A549 (cell line): ENCODE results near the gene UVRAG. TPM values are rescaled to one million over a fixed set of nuclear protein-coding genes. Genes with fewer than 3 reads are reported as not detected.

Source experiments
- ATAC-seq, 2 experiments: fragments of 200-7000 bp in 1 of 2; fragments of >200 bp in 1 of 2; cut with Nextera tagmentation in 1 of 2; cut with Tn5 transposase in 1 of 2; 3 replicates each; pipeline versions ENCODE4 v1.8.0 to v1.9.1; 2018 to 2020; ENCODE audit warnings: mild to moderate bottlenecking in 1 of 2, moderate library complexity in 1 of 2
- CTCF ChIA-PET: fragments of 300-600 bp; sonication (Branson Sonifier 250); formaldehyde crosslinking; extraction: SDS; loops from one replicate; lab custom pipeline; 2021; ENCODE audit warnings: antibody characterized with exemption, inconsistent platforms; lab: Yijun Ruan, JAX
- POLR2A ChIA-PET: fragments of 350-600 bp; formaldehyde crosslinking; extraction: SDS; loops from one replicate; lab custom pipeline; 2021; ENCODE audit warnings: antibody characterized with exemption, inconsistent platforms; lab: Yijun Ruan, JAX
- DNase-seq, 2 experiments: peaks; one replicate each; pipeline versions ENCODE4 v3.0.0 to v3.0.0-alpha.2; 2011 to 2016; ENCODE audit warnings: low read depth in 1 of 2, low spot score in 1 of 2
- FAIRE-seq: peaks from 2 replicates; lab custom pipeline; 2011; peaks lifted over from hg19 to GRCh38; lab: Jason Lieb, UNC
- H3K27ac ChIP-seq, 2 experiments: fragments of >200 bp; sonication (Bioruptor Twin); formaldehyde crosslinking; 3 replicates each; pipeline ENCODE4 v1.5.1; 2016 to 2017
- H3K4me1 ChIP-seq: fragments of >200 bp; sonication (Bioruptor Twin); formaldehyde crosslinking; 3 replicates; pipeline ENCODE4 v1.6.1; 2016
- H3K4me2 ChIP-seq: fragments of >200 bp; sonication (Bioruptor Twin); formaldehyde crosslinking; 3 replicates; pipeline ENCODE4 v1.6.1; 2016
- H3K4me3 ChIP-seq: fragments of >200 bp; sonication (Bioruptor Twin); formaldehyde crosslinking; 3 replicates; pipeline ENCODE4 v1.5.1; 2016
- H3K9me3 ChIP-seq: fragments of >200 bp; sonication (Bioruptor Twin); formaldehyde crosslinking; 3 replicates; pipeline ENCODE4 v1.6.1; 2016
- BHLHE40 ChIP-seq: IDR thresholded peaks from 2 replicates; pipeline ENCODE4 v1.6.1; 2012; ENCODE audit warnings: low read depth, low read length, inconsistent platforms
- CBX2 ChIP-seq: fragments of 200-600 bp; sonication (generic); IDR thresholded peaks from 2 replicates; pipeline ENCODE4 v1.6.1; 2016; ENCODE audit warnings: low read depth, mild to moderate bottlenecking, borderline replicate concordance
- CBX8 ChIP-seq: fragments of 200-600 bp; sonication (generic); IDR thresholded peaks from 2 replicates; pipeline ENCODE4 v1.6.1; 2016
- CEBPB ChIP-seq, 2 experiments: fragments of >200 bp in 1 of 2; sonication (Bioruptor Twin) in 1 of 2; formaldehyde crosslinking in 1 of 2; IDR thresholded peaks; 2 replicates each; pipeline ENCODE4 v1.6.1; 2012 to 2016
- CHD4 ChIP-seq: fragments of 200-600 bp; sonication (generic); IDR thresholded peaks from 2 replicates; pipeline ENCODE4 v1.6.1; 2016; ENCODE audit warnings: antibody characterized with exemption, mild to moderate bottlenecking, borderline replicate concordance
- ELK1 ChIP-seq: fragments of 150-350 bp; IDR thresholded peaks from 2 replicates; pipeline ENCODE4 v1.6.1; 2014; ENCODE audit warnings: low read depth, mild to moderate bottlenecking, low read length
- EP300 ChIP-seq, 2 experiments: fragments of >200 bp; sonication (Bioruptor Twin); formaldehyde crosslinking; IDR thresholded peaks; 2 replicates in 1 of 2; 3 replicates in 1 of 2; pipeline ENCODE4 v1.6.1; 2016 to 2017
- FOXS1 ChIP-seq: fragments of 250-450 bp; sonication (Bioruptor Pico); IDR thresholded peaks from 2 replicates; pipeline ENCODE4 v1.5.0; 2020; ENCODE audit warnings: mild to moderate bottlenecking, moderate library complexity
- HOXA7 ChIP-seq: fragments of 250-450 bp; sonication (Bioruptor Pico); IDR thresholded peaks from 2 replicates; pipeline ENCODE4 v1.5.0; 2020; ENCODE audit warnings: mild to moderate bottlenecking, moderate library complexity
- HOXB13 ChIP-seq: fragments of 250-450 bp; sonication (Bioruptor Pico); IDR thresholded peaks from 2 replicates; pipeline ENCODE4 v1.5.0; 2020; ENCODE audit warnings: low read depth, mild to moderate bottlenecking, moderate library complexity
- KDM1A ChIP-seq: fragments of 200-600 bp; sonication (generic); IDR thresholded peaks from 2 replicates; pipeline ENCODE4 v1.6.1; 2016; ENCODE audit warnings: low read depth, mild to moderate bottlenecking
- NR3C1 ChIP-seq: fragments of >200 bp; sonication (Bioruptor Twin); formaldehyde crosslinking; IDR thresholded peaks from 3 replicates; pipeline ENCODE4 v1.6.1; 2017
- POLR2A ChIP-seq: IDR thresholded peaks from 2 replicates; pipeline ENCODE4 v1.6.1; 2012; ENCODE audit warnings: mild to moderate bottlenecking, low read length
- RAD21 ChIP-seq, 2 experiments: fragments of >200 bp in 1 of 2; sonication (Bioruptor Twin) in 1 of 2; formaldehyde crosslinking in 1 of 2; IDR thresholded peaks in 1 of 2; conservative IDR thresholded peaks in 1 of 2; 2 replicates in 1 of 2; 3 replicates in 1 of 2; pipeline ENCODE4 v1.6.1; 2012 to 2018; ENCODE audit warnings: inconsistent platforms in 1 of 2
- RCOR1 ChIP-seq: fragments of 150-350 bp; IDR thresholded peaks from 2 replicates; pipeline ENCODE4 v1.6.1; 2014; ENCODE audit warnings: antibody characterized with exemption, low read length, low read depth
- RFX5 ChIP-seq: fragments of 450-650 bp; IDR thresholded peaks from 2 replicates; pipeline ENCODE4 v1.7.1; 2014; ENCODE audit warnings: antibody characterized with exemption, mild to moderate bottlenecking, moderate library complexity
- SREBF2 ChIP-seq: fragments of 450-650 bp; IDR thresholded peaks from 2 replicates; pipeline ENCODE4 v1.6.1; 2014; ENCODE audit warnings: mild to moderate bottlenecking, moderate library complexity
- TFCP2L1 ChIP-seq: fragments of 250-450 bp; sonication (Bioruptor Pico); IDR thresholded peaks from 2 replicates; pipeline ENCODE4 v1.5.0; 2021; ENCODE audit warnings: mild to moderate bottlenecking
- ZC3H11A ChIP-seq: fragments of 450-650 bp; IDR thresholded peaks from 2 replicates; pipeline ENCODE4 v1.6.1; 2014; ENCODE audit warnings: antibody characterized with exemption, mild to moderate bottlenecking
- ZSCAN20 ChIP-seq: fragments of 250-450 bp; sonication (Bioruptor Pico); IDR thresholded peaks from 2 replicates; pipeline ENCODE4 v1.8.0; 2022; ENCODE audit warnings: mild to moderate bottlenecking, moderate library complexity
- WGBS: methylation state at CpG from one replicate; pipeline ENCODE4 v1.1.6; 2017; ENCODE audit errors: missing lambda C conversion rate; 5-methylcytosine and 5-hydroxymethylcytosine counted together
- polyA plus RNA-seq, 4 experiments: library from polyadenylated mRNA; depleted of rRNA in 3 of 4; stranded (reverse); fragments of >200 nt; fragmentation: RNase III in 1 of 4; extraction: RNeasy Plus Mini Kit Qiagen cat#74134 plus additional on column Dnase treatment in 1 of 4; gene quantifications; 2 replicates in 3 of 4; 3 replicates in 1 of 4; pipeline ENCODE4 v1.2.3, GENCODE V29; 2011 to 2017
- TF ChIP-seq, protein P1 (sequence below): fragments of >200 bp; sonication (Bioruptor Twin); formaldehyde crosslinking; IDR thresholded peaks from 2 replicates; pipeline ENCODE4 v1.6.1; 2016
- TF ChIP-seq, protein P2 (sequence below): fragments of 450-650 bp; IDR thresholded peaks from 2 replicates; pipeline ENCODE4 v1.6.1; 2014; ENCODE audit warnings: antibody characterized with exemption
- TF ChIP-seq, protein P3 (sequence below): fragments of >200 bp; sonication (Bioruptor Twin); formaldehyde crosslinking; IDR thresholded peaks from 3 replicates; pipeline ENCODE4 v1.6.1; 2016
- TF ChIP-seq, protein P4 (sequence below): IDR thresholded peaks from 2 replicates; pipeline ENCODE4 v1.6.1; 2012
- TF ChIP-seq, protein P5 (sequence below): IDR thresholded peaks from 2 replicates; pipeline ENCODE4 v1.6.1; 2012

Gene UVRAG
- polyA plus RNA-seq, 2 of the 4 experiments (the other 2 are of a cell fraction): 6.1 to 14.1 TPM

GRCh38 chr11:76115555-76115954 is 300.5 kb downstream of the UVRAG start:
- WGBS: 91% methylated on average over 3 of the region's 3 CpGs
- no peak for FAIRE-seq
- CTCF ChIA-PET: interaction anchor here (1.1 to 1.2 kb wide), 2 partner anchors 37 to 203 kb away, joined by 3 read pairs; no protein-coding TSS in a partner anchor

GRCh38 chr11:76119032-76119431 is 304.0 kb downstream of the UVRAG start:
- H3K9me3 ChIP-seq: no peaks in the 10 kb centered on the region
- TF ChIP-seq RAD21 (conservative IDR thresholded peaks at IDR 0.05 in 1 of 2, IDR thresholded peaks at IDR 0.05 in 1 of 2) (peak; percentile 9 to 26; a peak in 2 of 5 replicates), KDM1A (no peak)
- FAIRE-seq (no peak), ATAC-seq (peak in 1 of 2 experiments; percentile 42; a peak in 1 of 6 replicates), DNase-seq (no peak)
- WGBS: 75% methylated on average over 2 of the region's 2 CpGs
- POLR2A ChIA-PET: no interaction called here
- CTCF ChIA-PET: interaction anchor here (0.8 to 1.6 kb wide), 8 partner anchors 12 to 251 kb away, joined by 3 to 10 read pairs (median 3); no protein-coding TSS in a partner anchor
- H3K4me2 ChIP-seq: no peak overlapping the region
- no peak overlapping the region for H3K27ac ChIP-seq
- no peak overlapping the region for H3K4me3 ChIP-seq
- H3K4me1 ChIP-seq: no peaks in the 10 kb centered on the region

More at GRCh38 chr11:76115555-76115954, 300.5 kb downstream of the UVRAG start:
- DNase-seq (no peak), ATAC-seq (no peak)
- no peaks in the 10 kb centered on the region for H3K9me3 ChIP-seq
- POLR2A ChIA-PET: no interaction called here
- no peak overlapping the region for H3K4me2 ChIP-seq
- no peak overlapping the region for H3K27ac ChIP-seq
- no peak overlapping the region for H3K4me3 ChIP-seq
- no peak for TF ChIP-seq EP300 (IDR thresholded peaks at IDR 0.05)
- TF ChIP-seq, protein P1, sequence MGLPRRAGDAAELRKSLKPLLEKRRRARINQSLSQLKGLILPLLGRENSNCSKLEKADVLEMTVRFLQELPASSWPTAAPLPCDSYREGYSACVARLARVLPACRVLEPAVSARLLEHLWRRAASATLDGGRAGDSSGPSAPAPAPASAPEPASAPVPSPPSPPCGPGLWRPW: no peak
- no peak for TF ChIP-seq RCOR1
- TF ChIP-seq CBX8: no peak
- TF ChIP-seq TFCP2L1 (CRISPR knock-in tag): no peak
- TF ChIP-seq CBX2: no peak
- TF ChIP-seq ZC3H11A: no peak
- TF ChIP-seq, protein P2, sequence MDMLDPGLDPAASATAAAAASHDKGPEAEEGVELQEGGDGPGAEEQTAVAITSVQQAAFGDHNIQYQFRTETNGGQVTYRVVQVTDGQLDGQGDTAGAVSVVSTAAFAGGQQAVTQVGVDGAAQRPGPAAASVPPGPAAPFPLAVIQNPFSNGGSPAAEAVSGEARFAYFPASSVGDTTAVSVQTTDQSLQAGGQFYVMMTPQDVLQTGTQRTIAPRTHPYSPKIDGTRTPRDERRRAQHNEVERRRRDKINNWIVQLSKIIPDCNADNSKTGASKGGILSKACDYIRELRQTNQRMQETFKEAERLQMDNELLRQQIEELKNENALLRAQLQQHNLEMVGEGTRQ: no peak
- H3K4me1 ChIP-seq: no peaks in the 10 kb centered on the region

GRCh38 chr11:76119779-76120178 is 304.8 kb downstream of the UVRAG start:
- 95% methylated on average over 4 of the region's 4 CpGs for WGBS
- POLR2A ChIA-PET: no interaction called here
- no peak for DNase-seq
- Histone ChIP-seq H3K4me2 (no peak overlapping the region), H3K4me1 (no peaks in the 10 kb centered on the region), H3K27ac (no peak overlapping the region), H3K4me3 (no peak overlapping the region), H3K9me3 (no peaks in the 10 kb centered on the region)
- TF ChIP-seq, protein P3, sequence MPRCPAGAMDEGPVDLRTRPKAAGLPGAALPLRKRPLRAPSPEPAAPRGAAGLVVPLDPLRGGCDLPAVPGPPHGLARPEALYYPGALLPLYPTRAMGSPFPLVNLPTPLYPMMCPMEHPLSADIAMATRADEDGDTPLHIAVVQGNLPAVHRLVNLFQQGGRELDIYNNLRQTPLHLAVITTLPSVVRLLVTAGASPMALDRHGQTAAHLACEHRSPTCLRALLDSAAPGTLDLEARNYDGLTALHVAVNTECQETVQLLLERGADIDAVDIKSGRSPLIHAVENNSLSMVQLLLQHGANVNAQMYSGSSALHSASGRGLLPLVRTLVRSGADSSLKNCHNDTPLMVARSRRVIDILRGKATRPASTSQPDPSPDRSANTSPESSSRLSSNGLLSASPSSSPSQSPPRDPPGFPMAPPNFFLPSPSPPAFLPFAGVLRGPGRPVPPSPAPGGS: no peak
- TF ChIP-seq, protein P4, sequence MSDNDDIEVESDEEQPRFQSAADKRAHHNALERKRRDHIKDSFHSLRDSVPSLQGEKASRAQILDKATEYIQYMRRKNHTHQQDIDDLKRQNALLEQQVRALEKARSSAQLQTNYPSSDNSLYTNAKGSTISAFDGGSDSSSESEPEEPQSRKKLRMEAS: no peak
- TF ChIP-seq FOXS1 (CRISPR knock-in tag): no peak
- CTCF ChIA-PET: interaction anchor here (1.0 to 2.9 kb wide), 8 partner anchors 11 to 252 kb away, joined by 3 to 13 read pairs (median 4); no protein-coding TSS in a partner anchor
- no peak for FAIRE-seq
- ATAC-seq: no peak

GRCh38 chr11:76120513-76121101 is 305.6 kb downstream of the UVRAG start:
- CTCF ChIA-PET: interaction anchor here (1.0 to 2.9 kb wide), 5 partner anchors 13 to 518 kb away, joined by 3 to 13 read pairs (median 3); no protein-coding TSS in a partner anchor
- FAIRE-seq (no peak), ATAC-seq (no peak), DNase-seq (no peak)
- no peak overlapping the region for H3K27ac ChIP-seq
- no peak overlapping the region for H3K4me2 ChIP-seq
- no peaks in the 10 kb centered on the region for H3K9me3 ChIP-seq
- no peaks in the 10 kb centered on the region for H3K4me1 ChIP-seq
- no peak for TF ChIP-seq RFX5
- TF ChIP-seq HOXB13 (CRISPR knock-in tag): no peak
- TF ChIP-seq ZSCAN20 (CRISPR knock-in tag): no peak
- TF ChIP-seq CBX8: no peak
- TF ChIP-seq NR3C1: no peak
- TF ChIP-seq EP300 (IDR thresholded peaks at IDR 0.05): no peak
- no peak for TF ChIP-seq POLR2A
- no peak for TF ChIP-seq SREBF2
- no peak for TF ChIP-seq ELK1
- TF ChIP-seq RCOR1: no peak
- TF ChIP-seq ZC3H11A: no peak
- TF ChIP-seq CEBPB (IDR thresholded peaks at IDR 0.05): no peak
- no peak for TF ChIP-seq BHLHE40
- TF ChIP-seq, protein P5, sequence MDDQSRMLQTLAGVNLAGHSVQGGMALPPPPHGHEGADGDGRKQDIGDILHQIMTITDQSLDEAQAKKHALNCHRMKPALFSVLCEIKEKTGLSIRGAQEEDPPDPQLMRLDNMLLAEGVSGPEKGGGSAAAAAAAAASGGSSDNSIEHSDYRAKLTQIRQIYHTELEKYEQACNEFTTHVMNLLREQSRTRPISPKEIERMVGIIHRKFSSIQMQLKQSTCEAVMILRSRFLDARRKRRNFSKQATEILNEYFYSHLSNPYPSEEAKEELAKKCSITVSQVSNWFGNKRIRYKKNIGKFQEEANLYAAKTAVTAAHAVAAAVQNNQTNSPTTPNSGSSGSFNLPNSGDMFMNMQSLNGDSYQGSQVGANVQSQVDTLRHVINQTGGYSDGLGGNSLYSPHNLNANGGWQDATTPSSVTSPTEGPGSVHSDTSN: no peak
- TF ChIP-seq, protein P1: no peak
- no peak for TF ChIP-seq TFCP2L1 (CRISPR knock-in tag)
- TF ChIP-seq CHD4: no peak
- TF ChIP-seq HOXA7 (CRISPR knock-in tag): no peak
- H3K4me3 ChIP-seq: no peak overlapping the region
- POLR2A ChIA-PET: no interaction called here
- 91% methylated on average over 5 of the region's 5 CpGs for WGBS
